ENCODE results near the gene PFDN6. TPM values are rescaled to one million over a fixed set of nuclear protein-coding genes. Genes with fewer than 3 reads are reported as not detected.

PFDN6 gene
- total and polyA plus RNA-seq, 9 of the 15 experiments (the other 6 are each of a cell fraction or from before 2014, with no cell fraction given), result 6.8 to 475 (median 216) TPM

DNA sequence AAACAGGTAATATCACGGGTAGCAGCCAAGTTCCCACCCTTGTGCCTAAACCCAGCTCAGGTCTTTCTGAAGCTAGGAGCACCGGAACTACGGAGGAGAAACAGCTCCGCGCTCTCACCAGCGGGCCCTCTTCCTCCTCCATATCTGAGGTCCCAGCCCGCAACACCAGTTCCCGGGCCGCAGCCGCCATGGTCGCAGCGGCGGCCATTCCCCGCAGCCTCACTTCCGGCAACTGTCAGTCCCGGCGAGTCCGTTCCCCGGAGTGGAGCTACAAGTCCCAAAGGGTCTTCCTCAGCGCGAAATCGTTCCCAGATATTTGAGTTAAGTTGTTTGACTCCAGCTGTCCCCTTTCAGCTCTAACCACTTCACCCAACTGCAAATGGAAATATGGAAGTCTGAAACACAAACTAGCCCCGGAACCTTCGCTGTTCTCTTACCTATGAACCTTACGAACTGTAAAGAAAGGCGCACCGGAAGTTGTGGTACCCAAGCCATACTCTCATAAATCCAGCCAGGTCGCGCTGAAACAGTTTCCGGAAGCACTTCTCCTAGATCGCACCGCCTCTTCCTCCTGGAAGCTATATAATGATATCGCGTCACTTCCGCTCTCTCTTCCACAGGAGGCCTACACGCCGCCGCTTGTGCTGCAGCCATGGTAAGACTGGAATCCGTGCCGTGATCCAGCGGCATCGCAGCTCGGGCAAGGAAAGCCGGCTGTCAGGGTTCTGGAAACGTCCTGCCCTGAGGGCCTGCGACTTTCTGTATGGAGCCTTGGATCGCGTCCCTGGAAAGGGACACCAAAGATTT lies 17.7 kb upstream of the PFDN6 start, which contains the start of the genes RPS18 and VPS52 (continued):
- TF ChIP-seq ZFP1 (CRISPR knock-in tag; IDR thresholded peaks at IDR 0.05) (peak; percentile 54; the same call in 1 of the 2 replicates), MAFF (IDR thresholded peaks at IDR 0.05; ENCODE audit: low read length) (no peak), RNF2 (IDR thresholded peaks at IDR 0.05) (peak; percentile 83), ZNF134 (CRISPR knock-in tag; conservative IDR thresholded peaks at IDR 0.05) (0 out of 2 replicates have a peak, but pooled peaks have one; percentile 35), TCF3 (CRISPR knock-in tag; IDR thresholded peaks at IDR 0.05) (peak; percentile 34; the same call in 1 of the 2 replicates), BDP1 (IDR thresholded peaks at IDR 0.05; ENCODE audit: insufficient read depth, insufficient read length) (no peak), NR4A1 (CRISPR knock-in tag; IDR thresholded peaks at IDR 0.05) (peak; percentile 54), NR4A1 (tag; IDR thresholded peaks at IDR 0.05) (peak; percentile 33; the same call in 1 of the 2 replicates), PYGO2 (tag; IDR thresholded peaks at IDR 0.05) (no peak; the same call in 1 of the 2 replicates), SETDB1 (IDR thresholded peaks at IDR 0.05; ENCODE audit: low read length) (peak; percentile 73), BCL6 (CRISPR knock-in tag; IDR thresholded peaks at IDR 0.05) (peak; percentile 59; the same call in 1 of the 2 replicates), HNRNPL (IDR thresholded peaks at IDR 0.05; ENCODE audit: low read depth, low read length) (no peak), HEY1 (CRISPR knock-in tag; IDR thresholded peaks at IDR 0.05; ENCODE audit: borderline replicate concordance) (peak; percentile 13; the same call in 1 of the 2 replicates), ZNF408 (CRISPR knock-in tag; IDR thresholded peaks at IDR 0.05; ENCODE audit: low read depth) (0 out of 2 replicates have a peak, but pooled peaks have one; percentile 38), SIX5 (IDR thresholded peaks at IDR 0.05; ENCODE audit: borderline replicate concordance in 1 of 2, insufficient read depth in 1 of 2, low read depth in 1 of 2, low read length in 2 of 2) (peak; percentile 40 to 49; a peak in 3 of 4 replicates), DNMT1 (IDR thresholded peaks at IDR 0.05) (0 out of 2 replicates have a peak, but pooled peaks have one; percentile 25), ZNF217 (CRISPR knock-in tag; IDR thresholded peaks at IDR 0.05) (no peak), U2AF2 (optimal IDR thresholded peaks at IDR 0.05; ENCODE audit: low read depth, low read length) (no peak), CEBPB (tag; IDR thresholded peaks at IDR 0.05) (no peak), ZFP36 (IDR thresholded peaks at IDR 0.05; ENCODE audit: low read depth, low read length, partially characterized antibody) (no peak), SAFB2 (IDR thresholded peaks at IDR 0.05; ENCODE audit: borderline replicate concordance, low read depth, low read length, severe bottlenecking) (no peak)
- TF ChIP-seq, protein P1, sequence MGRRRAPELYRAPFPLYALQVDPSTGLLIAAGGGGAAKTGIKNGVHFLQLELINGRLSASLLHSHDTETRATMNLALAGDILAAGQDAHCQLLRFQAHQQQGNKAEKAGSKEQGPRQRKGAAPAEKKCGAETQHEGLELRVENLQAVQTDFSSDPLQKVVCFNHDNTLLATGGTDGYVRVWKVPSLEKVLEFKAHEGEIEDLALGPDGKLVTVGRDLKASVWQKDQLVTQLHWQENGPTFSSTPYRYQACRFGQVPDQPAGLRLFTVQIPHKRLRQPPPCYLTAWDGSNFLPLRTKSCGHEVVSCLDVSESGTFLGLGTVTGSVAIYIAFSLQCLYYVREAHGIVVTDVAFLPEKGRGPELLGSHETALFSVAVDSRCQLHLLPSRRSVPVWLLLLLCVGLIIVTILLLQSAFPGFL (CRISPR knock-in tag; IDR thresholded peaks at IDR 0.05), result no peak
- TF ChIP-seq, protein P2, sequence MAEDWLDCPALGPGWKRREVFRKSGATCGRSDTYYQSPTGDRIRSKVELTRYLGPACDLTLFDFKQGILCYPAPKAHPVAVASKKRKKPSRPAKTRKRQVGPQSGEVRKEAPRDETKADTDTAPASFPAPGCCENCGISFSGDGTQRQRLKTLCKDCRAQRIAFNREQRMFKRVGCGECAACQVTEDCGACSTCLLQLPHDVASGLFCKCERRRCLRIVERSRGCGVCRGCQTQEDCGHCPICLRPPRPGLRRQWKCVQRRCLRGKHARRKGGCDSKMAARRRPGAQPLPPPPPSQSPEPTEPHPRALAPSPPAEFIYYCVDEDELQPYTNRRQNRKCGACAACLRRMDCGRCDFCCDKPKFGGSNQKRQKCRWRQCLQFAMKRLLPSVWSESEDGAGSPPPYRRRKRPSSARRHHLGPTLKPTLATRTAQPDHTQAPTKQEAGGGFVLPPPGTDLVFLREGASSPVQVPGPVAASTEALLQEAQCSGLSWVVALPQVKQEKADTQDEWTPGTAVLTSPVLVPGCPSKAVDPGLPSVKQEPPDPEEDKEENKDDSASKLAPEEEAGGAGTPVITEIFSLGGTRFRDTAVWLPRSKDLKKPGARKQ (CRISPR knock-in tag; IDR thresholded peaks at IDR 0.05), result no peak

All from K562 (cell line).